ENCODE data around the gene KRTAP5-5.

KRTAP5-5 gene

DNA sequence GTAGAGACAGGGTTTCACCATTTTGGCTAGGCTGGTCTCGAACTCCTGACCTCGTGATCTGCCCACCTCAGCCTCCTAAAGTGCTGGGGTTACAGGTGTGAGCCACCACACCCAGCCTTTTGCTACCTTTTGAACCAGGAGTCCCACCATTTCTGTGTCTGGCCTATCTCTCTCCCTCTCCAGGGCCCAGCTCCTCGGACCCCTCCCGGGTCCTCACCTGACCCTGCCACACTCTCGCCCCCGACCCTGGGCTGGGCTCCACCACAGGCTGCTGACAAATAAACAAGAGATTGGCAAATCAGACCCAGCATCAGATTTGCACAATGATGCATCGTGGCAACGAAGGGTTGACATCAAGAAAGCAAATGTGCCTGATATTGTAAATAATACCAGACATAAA lies 8.8 kb downstream of the KRTAP5-5 start:
- DNase-seq, result no peak
- no peak overlapping the region for H3K4me2 ChIP-seq (ENCODE audit: low read length)
- no peak overlapping the region for H2BK5ac ChIP-seq (ENCODE audit: low read depth, low read length, poor library complexity)
- H2AK5ac ChIP-seq (ENCODE audit: low read length), result no peak overlapping the region
- H3K9me3 ChIP-seq (ENCODE audit: insufficient read depth, low read depth, low read length), result peaks cover 2% of the 10 kb centered on the region
- no peak overlapping the region for H4K12ac ChIP-seq (ENCODE audit: low read depth, low read length)
- H4K8ac ChIP-seq (ENCODE audit: low read depth, low read length), result no peak overlapping the region
- no peaks in the 10 kb centered on the region for H3K36me3 ChIP-seq (ENCODE audit: control insufficient read depth in 1 of 2, insufficient read depth in 2 of 2, low read length in 2 of 2)
- no peak overlapping the region for H2BK12ac ChIP-seq (ENCODE audit: low read length)
- H3K79me1 ChIP-seq (ENCODE audit: low read length), result no peaks in the 10 kb centered on the region
- H2BK120ac ChIP-seq (ENCODE audit: insufficient read depth, low read length, poor library complexity), result no peak overlapping the region
- no peak overlapping the region for H4K91ac ChIP-seq (ENCODE audit: low read depth, low read length)
- no peak overlapping the region for H3K14ac ChIP-seq (ENCODE audit: low read length)
- WGBS (ENCODE audit: extremely low coverage, insufficient coverage, insufficient read length), result no CpG with 5 or more reads among the region's 8 CpGs
- no peak overlapping the region for H3K9ac ChIP-seq (ENCODE audit: low read length)
- no peaks in the 10 kb centered on the region for H3K79me2 ChIP-seq (ENCODE audit: control insufficient read depth, insufficient read depth, low read length, poor library complexity)
- no peak overlapping the region for H3K4me3 ChIP-seq (ENCODE audit: low read depth, low read length)
- H3K27me3 ChIP-seq (ENCODE audit: insufficient read depth, low read length), result peaks cover 2% of the 10 kb centered on the region
- no peaks in the 10 kb centered on the region for H3K4me1 ChIP-seq (ENCODE audit: control insufficient read depth in 1 of 2, insufficient read depth in 2 of 2, low read length in 2 of 2)
- no peak overlapping the region for H2AFZ ChIP-seq (ENCODE audit: insufficient read depth, low read length, poor library complexity)
- H3K18ac ChIP-seq (ENCODE audit: low read length), result no peak overlapping the region
- H3K27ac ChIP-seq (ENCODE audit: low read depth, low read length), result no peak overlapping the region
- no peak overlapping the region for H3K4ac ChIP-seq (ENCODE audit: low read depth, low read length)
- no peak overlapping the region for H3K23ac ChIP-seq (ENCODE audit: low read length)

DNA sequence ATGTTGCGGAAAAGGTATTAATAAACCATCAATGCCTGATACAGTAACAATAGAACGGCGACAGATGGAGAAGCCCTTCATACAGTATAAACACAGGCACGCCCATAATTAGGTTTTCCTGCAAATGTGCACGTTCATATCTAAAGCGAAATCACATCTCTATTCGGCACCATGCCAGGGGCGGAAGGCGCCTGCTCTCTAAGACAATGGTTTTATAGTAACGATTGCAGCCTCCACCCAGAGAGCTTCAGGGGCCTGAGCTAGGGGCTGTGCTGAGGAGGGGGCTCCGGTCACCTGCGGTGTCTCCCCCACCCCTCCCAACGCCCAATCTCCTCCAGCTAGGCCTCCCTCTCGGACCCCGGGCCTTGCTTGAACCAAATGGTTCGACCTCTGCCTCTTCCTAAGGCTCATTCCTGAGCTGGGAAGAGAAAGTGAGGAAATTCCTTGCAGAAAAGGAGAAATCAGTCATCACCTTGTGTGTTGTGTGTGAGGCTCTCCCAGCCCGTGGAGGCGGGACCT lies 9.6 kb downstream of the KRTAP5-5 start:
- Histone ChIP-seq H3K4me3 (ENCODE audit: low read depth, low read length) (no peak overlapping the region), H2BK120ac (ENCODE audit: insufficient read depth, low read length, poor library complexity) (no peak overlapping the region), H3K27ac (ENCODE audit: low read depth, low read length) (no peak overlapping the region), H4K8ac (ENCODE audit: low read depth, low read length) (no peak overlapping the region), H3K36me3 (ENCODE audit: control insufficient read depth in 1 of 2, insufficient read depth in 2 of 2, low read length in 2 of 2) (no peaks in the 10 kb centered on the region), H3K4me2 (ENCODE audit: low read length) (no peak overlapping the region), H2BK12ac (ENCODE audit: low read length) (no peak overlapping the region), H3K9ac (ENCODE audit: low read length) (no peak overlapping the region), H3K9me3 (ENCODE audit: insufficient read depth, low read depth, low read length) (peaks cover 2% of the 10 kb centered on the region), H2BK5ac (ENCODE audit: low read depth, low read length, poor library complexity) (no peak overlapping the region), H3K23ac (ENCODE audit: low read length) (no peak overlapping the region), H3K79me1 (ENCODE audit: low read length) (no peaks in the 10 kb centered on the region), H2AFZ (ENCODE audit: insufficient read depth, low read length, poor library complexity) (no peak overlapping the region), H2AK5ac (ENCODE audit: low read length) (no peak overlapping the region), H4K12ac (ENCODE audit: low read depth, low read length) (no peak overlapping the region), H3K4ac (ENCODE audit: low read depth, low read length) (no peak overlapping the region), H3K27me3 (ENCODE audit: insufficient read depth, low read length) (no peaks in the 10 kb centered on the region), H3K4me1 (ENCODE audit: control insufficient read depth in 1 of 2, insufficient read depth in 2 of 2, low read length in 2 of 2) (no peaks in the 10 kb centered on the region), H3K14ac (ENCODE audit: low read length) (no peak overlapping the region), H3K18ac (ENCODE audit: low read length) (no peak overlapping the region), H4K91ac (ENCODE audit: low read depth, low read length) (no peak overlapping the region), H3K79me2 (ENCODE audit: control insufficient read depth, insufficient read depth, low read length, poor library complexity) (no peaks in the 10 kb centered on the region)
- no CpG with 5 or more reads among the region's 18 CpGs for WGBS (ENCODE audit: extremely low coverage, insufficient coverage, insufficient read length)
- DNase-seq, result no peak

DNA sequence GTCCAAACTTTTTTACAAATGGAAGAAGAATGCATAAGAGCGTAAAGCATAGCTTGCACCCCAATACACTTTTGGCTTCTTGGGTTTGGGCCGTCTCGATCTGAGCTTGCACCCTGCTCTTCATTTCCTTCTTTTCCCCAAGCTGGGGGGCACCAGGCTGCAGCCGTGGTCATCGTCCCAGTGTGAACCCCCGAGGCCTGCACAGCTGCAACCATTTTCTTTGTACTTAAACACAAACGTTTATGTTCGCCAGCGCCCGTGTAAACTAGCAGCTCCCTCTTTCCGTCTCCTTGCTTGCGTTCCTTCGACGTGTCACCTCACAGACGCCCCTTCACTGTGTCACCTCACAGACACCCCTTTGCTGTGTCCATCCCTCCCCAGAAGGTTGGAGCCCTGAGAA lies 10.1 kb downstream of the KRTAP5-5 start:
- Histone ChIP-seq H3K14ac (ENCODE audit: low read length) (no peak overlapping the region), H4K8ac (ENCODE audit: low read depth, low read length) (no peak overlapping the region), H2AK5ac (ENCODE audit: low read length) (no peak overlapping the region), H3K9me3 (ENCODE audit: insufficient read depth, low read depth, low read length) (peaks cover 2% of the 10 kb centered on the region), H4K91ac (ENCODE audit: low read depth, low read length) (no peak overlapping the region), H3K79me2 (ENCODE audit: control insufficient read depth, insufficient read depth, low read length, poor library complexity) (no peaks in the 10 kb centered on the region), H3K4me2 (ENCODE audit: low read length) (no peak overlapping the region), H3K4ac (ENCODE audit: low read depth, low read length) (no peak overlapping the region), H3K27me3 (ENCODE audit: insufficient read depth, low read length) (no peaks in the 10 kb centered on the region), H3K23ac (ENCODE audit: low read length) (no peak overlapping the region), H3K4me1 (ENCODE audit: control insufficient read depth in 1 of 2, insufficient read depth in 2 of 2, low read length in 2 of 2) (no peaks in the 10 kb centered on the region), H3K27ac (ENCODE audit: low read depth, low read length) (no peak overlapping the region), H3K18ac (ENCODE audit: low read length) (no peak overlapping the region), H3K36me3 (ENCODE audit: control insufficient read depth in 1 of 2, insufficient read depth in 2 of 2, low read length in 2 of 2) (no peaks in the 10 kb centered on the region), H2BK12ac (ENCODE audit: low read length) (no peak overlapping the region), H3K4me3 (ENCODE audit: low read depth, low read length) (no peak overlapping the region), H2AFZ (ENCODE audit: insufficient read depth, low read length, poor library complexity) (no peak overlapping the region), H3K79me1 (ENCODE audit: low read length) (no peaks in the 10 kb centered on the region), H2BK120ac (ENCODE audit: insufficient read depth, low read length, poor library complexity) (no peak overlapping the region), H4K12ac (ENCODE audit: low read depth, low read length) (no peak overlapping the region), H2BK5ac (ENCODE audit: low read depth, low read length, poor library complexity) (no peak overlapping the region), H3K9ac (ENCODE audit: low read length) (no peak overlapping the region)
- DNase-seq, result no peak
- WGBS (ENCODE audit: extremely low coverage, insufficient coverage, insufficient read length), result no CpG with 5 or more reads among the region's 15 CpGs

DNA sequence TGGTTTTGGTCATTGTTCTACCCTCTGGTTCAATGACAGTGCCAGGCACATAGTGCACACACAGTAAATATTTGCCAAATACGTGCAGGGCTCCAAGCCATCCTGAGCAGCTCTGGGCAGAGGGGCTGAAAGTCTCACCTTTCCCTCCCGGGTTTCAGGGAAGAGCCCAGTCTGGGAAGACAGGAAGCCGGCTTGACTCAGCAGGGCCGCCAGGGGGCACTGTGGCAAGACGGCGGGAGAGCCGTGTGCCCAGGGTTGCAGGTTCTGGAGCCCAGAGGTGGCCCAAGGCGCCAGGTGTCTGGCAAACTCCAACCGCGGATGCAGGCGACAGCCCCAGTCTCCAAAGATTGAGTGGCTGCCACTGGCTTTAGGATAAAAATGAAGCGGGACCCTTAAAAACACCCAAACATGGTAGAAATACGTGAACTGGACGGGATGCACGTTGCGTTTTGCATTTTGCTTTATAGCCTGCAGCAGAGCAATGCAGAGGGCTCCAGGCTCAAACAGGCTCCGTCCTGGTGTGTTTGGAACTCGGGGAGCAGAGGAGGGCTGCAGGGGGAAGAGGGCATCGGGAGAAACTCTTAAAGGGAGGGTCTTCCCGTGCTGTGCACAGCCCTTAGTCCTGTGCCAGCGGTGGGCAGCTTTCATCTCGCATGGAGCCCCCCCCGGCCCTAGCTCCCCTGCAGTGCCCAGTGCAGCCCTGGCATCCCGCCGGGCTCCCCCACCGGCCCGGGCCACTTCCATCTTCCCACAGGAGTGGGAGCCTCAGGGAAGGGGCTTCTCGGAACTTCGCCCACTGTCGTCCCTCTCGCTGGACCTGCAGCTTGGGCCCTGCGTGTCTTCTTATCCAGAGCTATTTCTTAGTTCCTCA lies 10.7 kb downstream of the KRTAP5-5 start:
- Histone ChIP-seq H3K4ac (ENCODE audit: low read depth, low read length) (no peak overlapping the region), H2AK5ac (ENCODE audit: low read length) (no peak overlapping the region), H3K9me3 (ENCODE audit: insufficient read depth, low read depth, low read length) (no peaks in the 10 kb centered on the region), H2AFZ (ENCODE audit: insufficient read depth, low read length, poor library complexity) (no peak overlapping the region), H3K79me1 (ENCODE audit: low read length) (no peaks in the 10 kb centered on the region), H3K27ac (ENCODE audit: low read depth, low read length) (no peak overlapping the region), H3K14ac (ENCODE audit: low read length) (no peak overlapping the region), H3K4me3 (ENCODE audit: low read depth, low read length) (no peak overlapping the region), H3K9ac (ENCODE audit: low read length) (no peak overlapping the region), H3K36me3 (ENCODE audit: control insufficient read depth in 1 of 2, insufficient read depth in 2 of 2, low read length in 2 of 2) (no peaks in the 10 kb centered on the region), H3K4me2 (ENCODE audit: low read length) (no peak overlapping the region), H3K18ac (ENCODE audit: low read length) (no peak overlapping the region), H2BK12ac (ENCODE audit: low read length) (no peak overlapping the region), H3K4me1 (ENCODE audit: control insufficient read depth in 1 of 2, insufficient read depth in 2 of 2, low read length in 2 of 2) (no peaks in the 10 kb centered on the region), H2BK120ac (ENCODE audit: insufficient read depth, low read length, poor library complexity) (no peak overlapping the region), H3K23ac (ENCODE audit: low read length) (no peak overlapping the region), H4K91ac (ENCODE audit: low read depth, low read length) (no peak overlapping the region), H4K12ac (ENCODE audit: low read depth, low read length) (no peak overlapping the region), H2BK5ac (ENCODE audit: low read depth, low read length, poor library complexity) (no peak overlapping the region), H3K27me3 (ENCODE audit: insufficient read depth, low read length) (no peaks in the 10 kb centered on the region), H4K8ac (ENCODE audit: low read depth, low read length) (no peak overlapping the region), H3K79me2 (ENCODE audit: control insufficient read depth, insufficient read depth, low read length, poor library complexity) (no peaks in the 10 kb centered on the region)
- no CpG with 5 or more reads among the region's 32 CpGs for WGBS (ENCODE audit: extremely low coverage, insufficient coverage, insufficient read length)
- DNase-seq, result peak; percentile 27 to 68

All from trophoblast cell (in vitro differentiated cells and primary cell).